Central memory CD8-positive, alpha-beta T cell (primary cell): ENCODE data around the gene ASB6.
"Not testable (repeated sequence)": the region's sequence is repeated elsewhere in the genome, so short reads cannot be mapped to it uniquely, and the experiment has no call there.

Experiments
- ATAC-seq: fragments of 150-1000 bp; cut with Tn5 transposase; replicated peaks from 2 replicates; pipeline ENCODE4 v1.10.0; 2022; ENCODE audit warnings: mild to moderate bottlenecking, moderate FRiP score, moderate number of reproducible peaks; ENCODE audit not compliant: poor library complexity, severe bottlenecking; ENCODE audit errors: extremely low read depth
- DNase-seq, 2 donors: peaks; one replicate each; pipeline ENCODE4 v3.0.0; 2021; ENCODE audit warnings: low spot score in 2 of 2
- H3K27ac Mint-ChIP-seq: one replicate; pipeline ENCODE4 v1.8.0; 2022; ENCODE audit warnings: low read depth, mild to moderate bottlenecking, moderate library complexity, mixed read lengths
- H3K27me3 Mint-ChIP-seq: one replicate; pipeline ENCODE4 v1.8.0; 2022; ENCODE audit warnings: mixed read lengths
- H3K36me3 Mint-ChIP-seq: one replicate; pipeline ENCODE4 v1.8.0; 2022; ENCODE audit warnings: mild to moderate bottlenecking, moderate library complexity, mixed read lengths; ENCODE audit not compliant: insufficient read depth
- H3K4me1 Mint-ChIP-seq: one replicate; pipeline ENCODE4 v1.8.0; 2022; ENCODE audit warnings: mixed read lengths
- H3K4me3 Mint-ChIP-seq: one replicate; pipeline ENCODE4 v1.8.0; 2022; ENCODE audit warnings: mild to moderate bottlenecking, moderate library complexity, mixed read lengths
- H3K9me3 Mint-ChIP-seq: one replicate; pipeline ENCODE4 v1.8.0; 2022; ENCODE audit warnings: mixed read lengths

ASB6 gene

DNA sequence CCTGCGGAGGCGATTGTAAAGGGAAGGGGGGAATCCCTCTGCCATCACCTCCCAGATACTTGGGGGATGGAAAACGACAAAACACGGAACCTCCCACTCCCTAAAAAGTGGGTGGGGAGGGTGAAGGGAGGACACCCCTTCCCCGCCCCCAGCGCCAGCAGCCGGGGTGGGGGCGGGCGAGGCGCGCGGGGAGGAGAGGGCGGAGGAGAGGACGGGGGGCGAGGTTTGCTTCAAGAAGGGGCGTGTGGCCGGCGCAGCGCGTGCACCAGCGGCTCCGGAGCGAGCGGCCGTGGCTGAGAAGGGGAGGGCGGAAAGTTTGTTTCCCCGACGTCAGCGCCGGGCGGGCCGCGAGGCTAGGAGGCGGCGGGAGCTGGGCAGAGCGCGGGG is 23.4 kb upstream of the ASB6 start, which contains the start of gene PRRX2:
TSS of gene PRRX2 (plus strand) at position 259 of the 387 bp plus-strand sequence. CDS start 221 bp downstream, outside the sequence.
- DNase-seq = no peak
- H3K9me3 Mint-ChIP-seq = no peaks in the 10 kb centered on the region
- H3K4me3 Mint-ChIP-seq = peak within 1 kb of the TSS; percentile 80
- peaks cover 42% of the 10 kb centered on the region for H3K27me3 Mint-ChIP-seq
- H3K36me3 Mint-ChIP-seq = peaks cover 6% of the 10 kb centered on the region
- ATAC-seq = peak; percentile 43
- peaks cover 5% of the 10 kb centered on the region for H3K4me1 Mint-ChIP-seq
- no peak within 1 kb of the TSS for H3K27ac Mint-ChIP-seq

DNA sequence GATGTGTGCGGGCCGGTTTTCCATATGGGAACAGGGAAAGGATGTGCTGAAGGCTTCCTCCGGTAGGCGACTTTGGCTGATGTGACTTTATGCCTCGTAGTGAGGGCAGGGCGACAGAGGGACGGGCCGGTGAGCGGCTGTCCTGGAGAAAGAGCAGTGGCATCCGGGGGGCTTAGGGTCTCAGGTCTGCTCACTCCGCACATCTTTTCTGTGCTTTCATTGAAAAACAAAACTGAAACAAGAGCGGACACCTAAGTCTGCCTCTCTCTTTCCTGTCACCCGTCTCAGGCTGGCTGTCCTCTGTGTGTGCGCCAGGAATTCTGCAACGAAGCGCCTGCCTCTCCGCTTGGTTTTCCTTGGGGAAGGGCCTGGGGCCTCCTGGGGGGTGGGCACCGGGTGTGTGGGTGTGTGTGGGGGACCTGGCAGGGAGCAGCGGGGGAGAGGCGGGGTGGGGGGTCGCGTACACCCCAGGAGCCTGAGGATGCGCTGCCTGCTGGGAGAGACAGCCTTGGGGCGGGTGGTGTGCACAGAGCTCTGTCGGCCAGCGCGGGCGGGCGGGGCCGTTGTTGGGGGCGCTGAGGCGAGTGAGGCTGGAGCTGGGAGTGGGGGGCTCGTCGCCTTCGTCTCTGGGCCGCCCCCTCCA is 22.9 kb upstream of the ASB6 start:
- Mint-ChIP-seq H3K27ac (no peak overlapping the region), H3K27me3 (peaks cover 39% of the 10 kb centered on the region), H3K9me3 (no peaks in the 10 kb centered on the region), H3K36me3 (peaks cover 5% of the 10 kb centered on the region), H3K4me1 (peaks cover 5% of the 10 kb centered on the region), H3K4me3 (peak overlapping the region; percentile 80)
- ATAC-seq (peak; percentile 49), DNase-seq (no peak)

DNA sequence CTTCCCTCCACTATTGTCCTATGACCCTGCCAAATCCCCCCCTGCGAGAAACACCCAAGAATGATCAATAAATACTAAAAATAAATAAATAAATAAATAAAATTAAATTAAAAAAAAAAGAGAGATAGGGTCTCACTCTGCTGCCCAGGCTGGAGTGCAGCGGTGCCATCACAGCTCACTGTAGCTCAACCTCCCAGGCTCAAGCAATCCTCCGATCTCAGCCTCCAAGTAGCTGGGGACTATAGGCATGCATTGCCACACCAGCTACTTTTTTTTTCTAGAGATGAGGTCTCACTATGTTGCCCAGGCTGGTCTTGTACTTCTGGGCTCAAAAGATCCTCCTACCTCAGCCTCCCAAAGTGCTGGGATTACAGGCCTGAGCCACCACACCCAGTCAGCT is 20.3 kb upstream of the ASB6 start:
- DNase-seq, ATAC-seq, H3K9me3 Mint-ChIP-seq, H3K4me3 Mint-ChIP-seq, H3K36me3 Mint-ChIP-seq, H3K4me1 Mint-ChIP-seq, H3K27ac Mint-ChIP-seq: not testable (repeated sequence)
- H3K27me3 Mint-ChIP-seq = peaks cover 15% of the 10 kb centered on the region

DNA sequence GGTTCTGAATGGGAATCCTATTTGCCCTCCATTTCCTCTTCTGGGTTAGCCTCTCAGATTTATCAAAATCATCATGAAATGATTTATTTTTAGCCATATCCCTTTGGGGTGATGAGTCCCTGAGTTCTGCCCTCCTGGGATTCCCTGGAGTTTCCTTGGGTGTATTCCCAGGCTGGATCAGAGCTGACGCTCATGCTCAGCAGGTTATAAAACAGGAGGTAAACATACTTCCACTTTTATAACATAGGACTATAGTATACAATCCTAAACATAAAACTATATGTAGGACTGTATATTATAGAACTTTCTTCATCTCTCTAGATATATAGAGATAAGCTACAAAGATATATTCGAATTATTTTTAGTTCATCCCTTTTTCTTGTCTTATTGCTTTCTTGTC is 19.1 kb upstream of the ASB6 start:
- Mint-ChIP-seq H3K27ac (no peak overlapping the region), H3K9me3 (no peaks in the 10 kb centered on the region), H3K4me1 (peaks cover 5% of the 10 kb centered on the region), H3K27me3 (peaks cover 11% of the 10 kb centered on the region), H3K4me3 (no peak overlapping the region), H3K36me3 (peaks cover 5% of the 10 kb centered on the region)
- no peak for ATAC-seq
- no peak for DNase-seq

DNA sequence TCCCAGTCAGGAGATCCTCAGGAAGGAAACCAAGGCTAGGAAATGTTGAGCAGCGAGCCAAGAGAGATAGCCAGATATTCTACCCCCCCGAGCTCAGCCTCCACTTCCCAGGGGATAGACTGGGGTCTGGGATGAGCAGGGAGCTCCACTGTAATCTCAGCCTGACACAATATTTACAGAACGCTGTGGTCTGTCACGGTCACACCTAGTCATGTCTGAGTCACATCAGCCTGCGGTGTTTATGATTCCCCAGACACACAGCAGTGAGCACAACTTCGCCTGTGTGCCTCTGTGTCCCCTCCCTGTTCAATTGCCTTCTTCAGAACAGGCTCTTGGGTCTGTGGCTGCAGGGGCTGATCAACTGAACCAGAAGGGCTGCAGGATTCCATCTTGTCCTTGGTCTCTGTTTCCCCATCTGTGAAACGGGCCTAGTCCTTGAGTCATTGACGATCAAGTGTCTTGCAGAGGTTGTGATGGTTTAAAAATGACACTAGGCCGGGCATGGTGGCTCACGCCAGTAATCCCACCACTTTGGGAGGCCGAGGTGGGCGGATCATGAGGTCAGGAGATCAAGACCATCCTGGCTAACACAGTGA is 14.9 kb upstream of the ASB6 start:
- no peaks in the 10 kb centered on the region for H3K9me3 Mint-ChIP-seq
- no peaks in the 10 kb centered on the region for H3K4me1 Mint-ChIP-seq
- no peaks in the 10 kb centered on the region for H3K27me3 Mint-ChIP-seq
- ATAC-seq = no peak
- peaks cover 5% of the 10 kb centered on the region for H3K36me3 Mint-ChIP-seq
- no peak overlapping the region for H3K4me3 Mint-ChIP-seq
- no peak overlapping the region for H3K27ac Mint-ChIP-seq
- no peak for DNase-seq

DNA sequence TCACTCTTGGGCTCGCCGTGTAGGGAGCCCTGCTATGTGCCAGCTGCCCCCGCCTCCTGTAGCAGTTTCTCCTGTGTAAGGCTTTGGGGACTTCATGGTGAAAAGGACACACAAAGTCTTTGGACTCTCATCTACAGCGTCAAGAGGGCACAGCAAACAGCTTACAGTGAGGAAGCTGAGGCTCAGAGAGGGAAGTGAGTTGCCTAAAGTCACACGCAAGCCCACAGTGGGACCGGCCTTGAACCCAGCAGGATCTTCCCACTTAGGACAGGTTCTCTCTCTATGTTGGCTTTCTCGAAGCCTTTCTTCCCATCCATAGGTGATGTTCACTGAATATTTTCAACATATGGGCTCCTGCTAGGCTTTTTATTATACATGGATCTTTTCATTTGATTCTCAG is 13.7 kb upstream of the ASB6 start:
- Mint-ChIP-seq H3K4me3 (no peak overlapping the region), H3K9me3 (no peaks in the 10 kb centered on the region), H3K4me1 (no peaks in the 10 kb centered on the region), H3K36me3 (peaks cover 4% of the 10 kb centered on the region), H3K27me3 (no peaks in the 10 kb centered on the region), H3K27ac (no peak overlapping the region)
- DNase-seq (no peak), ATAC-seq (no peak)

DNA sequence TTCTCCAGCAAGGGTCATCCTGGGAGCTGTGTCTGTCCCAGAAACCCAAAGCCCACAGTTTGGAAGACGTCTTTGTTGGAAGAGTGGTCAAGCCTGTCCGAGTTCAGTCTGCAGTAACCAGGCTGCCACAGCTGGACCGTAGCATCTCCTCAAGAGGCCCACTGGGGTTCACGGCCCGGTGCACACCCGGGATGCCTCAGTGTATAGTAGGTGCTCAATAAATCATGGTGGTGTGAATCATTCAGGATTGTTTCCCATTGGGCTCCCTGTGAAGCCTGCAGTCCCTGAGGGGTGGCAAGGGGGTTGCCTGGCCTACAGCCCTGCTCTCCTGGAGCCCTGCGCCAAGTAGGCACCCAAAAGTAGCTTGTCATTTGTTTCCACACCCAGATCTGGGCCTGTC is 13.2 kb upstream of the ASB6 start:
- H3K9me3 Mint-ChIP-seq = no peaks in the 10 kb centered on the region
- H3K36me3 Mint-ChIP-seq = peaks cover 4% of the 10 kb centered on the region
- H3K4me3 Mint-ChIP-seq = no peak overlapping the region
- no peak for DNase-seq
- H3K4me1 Mint-ChIP-seq = no peaks in the 10 kb centered on the region
- no peak for ATAC-seq
- no peaks in the 10 kb centered on the region for H3K27me3 Mint-ChIP-seq
- no peak overlapping the region for H3K27ac Mint-ChIP-seq

DNA sequence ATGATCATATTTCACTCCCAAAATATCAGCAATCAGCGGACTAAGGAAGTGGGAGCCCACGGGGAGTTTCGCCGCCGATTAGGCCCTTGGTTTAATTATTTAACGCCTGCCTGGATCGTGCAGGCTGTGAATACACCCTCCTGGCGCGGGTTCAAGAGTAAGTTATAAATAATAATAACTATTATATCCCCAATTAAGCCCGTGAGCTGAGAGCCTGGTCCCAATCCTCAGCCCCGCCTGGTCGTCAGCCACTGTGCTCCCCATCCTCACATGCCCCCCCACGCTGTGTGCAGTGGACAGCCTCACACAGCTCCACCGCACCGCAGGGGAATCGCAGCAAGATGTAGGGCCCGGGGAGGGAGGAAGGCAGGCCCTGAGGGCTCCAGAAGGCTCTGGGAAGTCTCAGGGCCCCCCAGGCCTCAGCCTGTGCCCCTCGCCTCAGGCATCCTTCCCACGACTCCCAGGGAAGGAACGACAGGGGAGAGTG is 12.6 kb upstream of the ASB6 start:
- peaks cover 4% of the 10 kb centered on the region for H3K36me3 Mint-ChIP-seq
- H3K27me3 Mint-ChIP-seq = no peaks in the 10 kb centered on the region
- no peaks in the 10 kb centered on the region for H3K9me3 Mint-ChIP-seq
- no peaks in the 10 kb centered on the region for H3K4me1 Mint-ChIP-seq
- no peak for ATAC-seq
- H3K27ac Mint-ChIP-seq = no peak overlapping the region
- no peak overlapping the region for H3K4me3 Mint-ChIP-seq
- no peak for DNase-seq

DNA sequence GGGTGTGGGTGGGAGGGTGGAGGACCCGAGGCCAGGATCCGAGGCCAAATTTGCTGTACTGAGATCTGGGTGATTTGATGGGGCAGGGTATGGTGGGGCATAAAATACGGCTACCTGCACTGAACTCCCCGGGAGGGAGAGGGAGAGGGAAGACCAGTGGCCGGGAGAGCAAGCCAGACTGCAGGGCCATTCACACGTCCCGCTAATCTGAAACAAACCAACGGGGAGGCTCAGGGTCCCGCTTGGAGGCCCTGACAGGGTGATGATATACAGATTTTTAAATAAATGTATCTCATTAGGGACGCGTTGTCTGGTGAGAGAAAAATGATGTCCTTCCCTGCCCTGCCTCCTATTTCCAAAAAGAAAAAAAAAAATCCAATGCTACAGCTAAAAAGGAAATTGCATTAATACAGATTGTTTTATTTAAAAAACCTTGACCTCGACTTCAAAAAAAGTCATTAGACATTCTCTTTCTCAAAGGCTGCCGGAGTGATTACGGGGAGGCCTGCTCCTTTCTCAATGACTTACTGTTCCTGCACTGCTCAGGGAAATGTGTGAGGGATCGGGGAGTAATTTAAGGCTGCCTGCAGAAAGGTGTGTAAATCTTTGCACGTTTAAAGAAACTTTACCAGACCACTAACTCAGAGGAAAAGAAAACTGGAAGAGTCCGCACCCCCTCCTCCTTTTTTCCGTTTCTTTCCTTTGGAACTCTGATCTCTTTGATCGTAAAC is 12.0 kb upstream of the ASB6 start:
- ATAC-seq = no peak
- H3K27me3 Mint-ChIP-seq = no peaks in the 10 kb centered on the region

DNA sequence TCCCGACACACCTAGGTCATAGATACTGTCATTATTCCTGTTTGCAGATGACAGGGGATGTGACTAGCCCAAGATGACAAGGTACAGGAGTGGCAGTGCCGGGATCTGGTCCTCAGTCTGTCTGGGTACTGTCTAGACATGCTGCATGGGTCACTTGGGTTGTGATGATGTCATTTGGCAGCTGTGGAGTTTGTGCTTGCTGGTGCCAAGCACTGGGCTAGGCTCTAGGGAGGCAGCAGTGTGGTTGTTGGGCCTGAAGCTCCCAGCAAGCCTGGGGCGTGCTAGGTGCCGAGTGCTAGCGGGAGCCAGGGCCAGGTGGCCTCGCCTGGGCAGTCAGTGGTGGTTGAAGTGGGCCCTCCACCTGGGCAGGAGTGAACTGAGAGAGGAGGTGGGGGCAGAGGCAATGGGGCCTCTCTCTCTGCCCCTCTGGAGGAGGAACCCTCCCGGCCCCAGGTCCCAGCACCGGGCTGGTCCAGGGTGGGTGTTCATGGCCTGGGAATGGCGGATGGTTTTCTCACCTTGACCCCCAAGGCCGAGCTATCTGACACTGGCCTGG is 8.8 kb upstream of the ASB6 start:
- ATAC-seq (peak; percentile 24), DNase-seq (no peak)
- H3K36me3 Mint-ChIP-seq = peaks cover 2% of the 10 kb centered on the region
- no peak overlapping the region for H3K4me3 Mint-ChIP-seq
- no peak overlapping the region for H3K27ac Mint-ChIP-seq
- H3K9me3 Mint-ChIP-seq = no peaks in the 10 kb centered on the region
- H3K4me1 Mint-ChIP-seq = no peaks in the 10 kb centered on the region
- no peaks in the 10 kb centered on the region for H3K27me3 Mint-ChIP-seq

More for the DNA sequence above, 12.0 kb upstream of the ASB6 start:
- peaks cover 4% of the 10 kb centered on the region for H3K36me3 Mint-ChIP-seq
- H3K27ac Mint-ChIP-seq = no peak overlapping the region
- no peak overlapping the region for H3K4me3 Mint-ChIP-seq
- no peak for DNase-seq
- no peaks in the 10 kb centered on the region for H3K9me3 Mint-ChIP-seq
- H3K4me1 Mint-ChIP-seq = no peaks in the 10 kb centered on the region

DNA sequence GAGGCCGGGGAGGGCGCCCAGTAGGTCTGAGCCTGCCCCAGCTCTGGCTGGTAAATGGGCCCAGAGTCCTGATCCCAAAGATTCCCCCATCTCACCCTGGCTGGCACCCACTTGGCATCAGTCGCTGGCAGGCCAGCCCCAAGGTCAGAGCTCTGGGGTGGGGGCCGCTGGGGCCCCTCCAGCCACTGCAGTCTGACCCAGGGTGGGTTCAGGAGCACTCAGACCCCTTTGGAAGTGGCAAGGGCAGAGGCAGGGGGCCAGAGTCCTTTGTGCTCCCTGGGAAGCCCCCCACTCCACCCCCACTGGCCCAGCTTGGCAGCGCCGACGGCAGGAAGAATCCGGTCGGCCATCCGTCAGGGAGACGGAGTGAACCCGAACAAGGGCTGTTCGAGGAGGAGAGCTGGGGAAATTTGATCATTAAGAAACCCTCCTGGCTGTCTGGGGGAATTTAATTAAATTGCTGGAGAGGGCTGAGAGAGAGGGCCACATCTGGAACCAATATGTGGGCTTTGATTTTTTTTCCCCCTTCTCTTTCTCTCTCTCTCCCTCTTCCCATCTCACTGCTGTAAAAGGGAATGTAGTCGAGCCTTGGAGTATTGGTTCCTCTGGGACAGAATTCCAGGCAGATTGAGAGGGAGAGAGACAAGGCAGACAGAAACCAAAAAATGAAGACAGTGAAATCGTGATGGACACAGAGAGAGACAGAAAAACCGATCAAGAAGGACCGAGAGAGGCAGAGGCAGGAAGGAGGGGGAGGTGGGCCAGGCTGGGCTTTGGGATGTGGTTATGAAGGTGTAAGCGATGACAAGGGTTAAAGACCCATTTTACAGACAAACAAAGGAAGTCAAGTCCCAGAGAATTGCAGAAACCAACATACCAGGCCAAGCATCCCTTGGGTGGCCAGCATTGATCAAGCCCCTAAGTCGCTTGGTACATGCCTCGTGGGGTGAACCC is 8.1 kb upstream of the ASB6 start:
- DNase-seq (no peak), ATAC-seq (no peak)
- no peaks in the 10 kb centered on the region for H3K27me3 Mint-ChIP-seq
- H3K36me3 Mint-ChIP-seq = peaks cover 4% of the 10 kb centered on the region
- no peak overlapping the region for H3K27ac Mint-ChIP-seq
- H3K4me3 Mint-ChIP-seq = no peak overlapping the region
- no peaks in the 10 kb centered on the region for H3K9me3 Mint-ChIP-seq
- no peaks in the 10 kb centered on the region for H3K4me1 Mint-ChIP-seq

DNA sequence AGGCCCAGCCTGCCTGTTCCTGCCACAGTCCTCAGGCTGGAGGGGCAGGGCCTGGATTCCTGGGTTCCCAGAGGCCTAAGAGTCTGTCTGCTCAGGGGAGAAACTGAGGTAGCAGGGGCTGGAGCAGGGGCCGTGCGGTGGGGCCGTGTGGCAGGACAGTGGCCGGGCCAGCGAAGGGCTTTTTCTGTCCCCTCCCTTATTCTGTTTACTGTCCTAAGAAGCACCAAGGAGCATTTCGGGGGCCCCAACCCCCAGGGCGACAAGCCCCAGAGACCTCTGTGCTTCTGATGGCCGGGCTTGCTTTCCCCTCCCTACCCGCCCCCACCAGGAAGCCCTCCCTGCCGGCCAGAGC is 6.8 kb upstream of the ASB6 start:
- no peak for ATAC-seq
- DNase-seq = no peak
- H3K27me3 Mint-ChIP-seq = no peaks in the 10 kb centered on the region
- H3K27ac Mint-ChIP-seq = no peak overlapping the region
- peaks cover 3% of the 10 kb centered on the region for H3K36me3 Mint-ChIP-seq
- H3K4me1 Mint-ChIP-seq = no peaks in the 10 kb centered on the region
- H3K4me3 Mint-ChIP-seq = no peak overlapping the region
- no peaks in the 10 kb centered on the region for H3K9me3 Mint-ChIP-seq
